Activated naive CD8-positive, alpha-beta T cell treated with anti-CD3 and anti-CD28 coated beads, Interleukin-2, amount 10 ng/mL, durations not matched to agents 7 days and 5 days (primary cell): Measurements from ENCODE around the gene TPTE. TPM values are rescaled to one million over a fixed set of nuclear protein-coding genes. Genes with fewer than 3 reads are reported as not detected.
"Not testable (repeated sequence)": the region's sequence is repeated elsewhere in the genome, so short reads cannot be mapped to it uniquely, and the experiment has no call there.

Experiments used
- ATAC-seq: fragments of 150-1000 bp; cut with Tn5 transposase; one replicate; pipeline ENCODE4 v1.10.0; 2021; ENCODE audit warnings: low read depth, moderate library complexity
- POLR2A ChIA-PET: fragments of 350-600 bp; sonication (Branson Sonifier 250); formaldehyde crosslinking; loops from one replicate; lab custom pipeline; 2021; ENCODE audit warnings: antibody characterized with exemption; lab: Charles Lee
- DNase-seq: peaks from one replicate; pipeline ENCODE4 v3.0.0; 2021
- H3K27ac Mint-ChIP-seq: one replicate; pipeline ENCODE4 v1.8.0; 2022; ENCODE audit warnings: mild to moderate bottlenecking, mixed read lengths
- H3K27me3 Mint-ChIP-seq: one replicate; pipeline ENCODE4 v1.8.0; 2022; ENCODE audit warnings: mild to moderate bottlenecking, moderate library complexity, mixed read lengths
- H3K36me3 Mint-ChIP-seq: one replicate; pipeline ENCODE4 v1.8.0; 2021; ENCODE audit warnings: mild to moderate bottlenecking, mixed read lengths
- H3K4me1 Mint-ChIP-seq: one replicate; pipeline ENCODE4 v1.8.0; 2021; ENCODE audit warnings: mixed read lengths
- H3K4me3 Mint-ChIP-seq: one replicate; pipeline ENCODE4 v1.8.0; 2022; ENCODE audit warnings: mild to moderate bottlenecking, moderate library complexity, mixed read lengths
- H3K9me3 Mint-ChIP-seq: one replicate; pipeline ENCODE4 v1.8.0; 2021; ENCODE audit warnings: mixed read lengths
- total RNA-seq, 2 experiments: library from RNA; stranded (reverse); gene quantifications; one replicate each; pipeline ENCODE4 v1.2.3, GENCODE V29; 2021

TPTE gene
- total RNA-seq, 2 experiments from 2014 or later: not detected

- ATAC-seq, POLR2A ChIA-PET, H3K4me3 Mint-ChIP-seq: not testable (repeated sequence)
Observed at GRCh38 chr21:10638144-10638543, 116.8 kb downstream of the TPTE start.

GRCh38 chr21:10639123-10639522, 117.7 kb downstream of the TPTE start:
- DNase-seq (no peak), ATAC-seq (no peak)
- POLR2A ChIA-PET: no interaction called here
- Mint-ChIP-seq H3K4me1 (no peaks in the 10 kb centered on the region), H3K9me3 (no peaks in the 10 kb centered on the region), H3K27ac (no peak overlapping the region), H3K36me3 (no peaks in the 10 kb centered on the region), H3K4me3 (no peak overlapping the region), H3K27me3 (no peaks in the 10 kb centered on the region)

More at GRCh38 chr21:10638144-10638543, 116.8 kb downstream of the TPTE start:
- not testable (repeated sequence) for H3K36me3 Mint-ChIP-seq, H3K4me1 Mint-ChIP-seq, H3K27ac Mint-ChIP-seq, H3K27me3 Mint-ChIP-seq, H3K9me3 Mint-ChIP-seq, DNase-seq

- H3K4me1 Mint-ChIP-seq, ATAC-seq, DNase-seq, POLR2A ChIA-PET, H3K36me3 Mint-ChIP-seq, H3K9me3 Mint-ChIP-seq, H3K4me3 Mint-ChIP-seq, H3K27me3 Mint-ChIP-seq, H3K27ac Mint-ChIP-seq: not testable (repeated sequence)
Observed at GRCh38 chr21:10639746-10640145, 118.4 kb downstream of the TPTE start.

- no peaks in the 10 kb centered on the region for H3K9me3 Mint-ChIP-seq
- H3K36me3 Mint-ChIP-seq: no peaks in the 10 kb centered on the region
- no peak overlapping the region for H3K4me3 Mint-ChIP-seq
- no peak overlapping the region for H3K27ac Mint-ChIP-seq
- ATAC-seq: no peak
- no peaks in the 10 kb centered on the region for H3K4me1 Mint-ChIP-seq
- DNase-seq: no peak
- no peaks in the 10 kb centered on the region for H3K27me3 Mint-ChIP-seq
- POLR2A ChIA-PET: no interaction called here
Observed at GRCh38 chr21:10640446-10640845, 119.1 kb downstream of the TPTE start.

GRCh38 chr21:10641107-10641506, 119.7 kb downstream of the TPTE start:
- H3K4me3 Mint-ChIP-seq: no peak overlapping the region
- H3K27me3 Mint-ChIP-seq: no peaks in the 10 kb centered on the region
- H3K27ac Mint-ChIP-seq: no peak overlapping the region
- H3K9me3 Mint-ChIP-seq: no peaks in the 10 kb centered on the region
- POLR2A ChIA-PET: no interaction called here
- DNase-seq (no peak), ATAC-seq (no peak)
- H3K4me1 Mint-ChIP-seq: no peaks in the 10 kb centered on the region
- no peaks in the 10 kb centered on the region for H3K36me3 Mint-ChIP-seq

- H3K4me3 Mint-ChIP-seq, DNase-seq, ATAC-seq, H3K36me3 Mint-ChIP-seq, H3K27ac Mint-ChIP-seq, H3K27me3 Mint-ChIP-seq, H3K4me1 Mint-ChIP-seq, POLR2A ChIA-PET: not testable (repeated sequence)
- peaks cover 14% of the 10 kb centered on the region for H3K9me3 Mint-ChIP-seq
Observed at GRCh38 chr21:10645667-10646066, 124.3 kb downstream of the TPTE start.

- DNase-seq, POLR2A ChIA-PET, H3K36me3 Mint-ChIP-seq, H3K27me3 Mint-ChIP-seq, ATAC-seq, H3K4me3 Mint-ChIP-seq, H3K4me1 Mint-ChIP-seq, H3K27ac Mint-ChIP-seq: not testable (repeated sequence)
- peaks cover 14% of the 10 kb centered on the region for H3K9me3 Mint-ChIP-seq
Observed at GRCh38 chr21:10649350-10650149, 128.2 kb downstream of the TPTE start.

GRCh38 chr21:10650297-10650696, 128.9 kb downstream of the TPTE start:
- H3K4me1 Mint-ChIP-seq, H3K27ac Mint-ChIP-seq, DNase-seq, POLR2A ChIA-PET, H3K4me3 Mint-ChIP-seq, H3K27me3 Mint-ChIP-seq, ATAC-seq, H3K36me3 Mint-ChIP-seq: not testable (repeated sequence)
- H3K9me3 Mint-ChIP-seq: peaks cover 14% of the 10 kb centered on the region
